ENCODE results near the gene PMP22. TPM values are rescaled to one million over a fixed set of nuclear protein-coding genes. Genes with fewer than 3 reads are reported as not detected.

PMP22 gene
- total RNA-seq, 2 experiments from 2014 or later: not detected

GRCh38 chr17:15236281-15237105 is 28.6 kb downstream of the PMP22 start:
- CTCF ChIA-PET: no interaction called here
- Mint-ChIP-seq H3K27me3 (peaks cover 32% of the 10 kb centered on the region), H3K27ac (no peak overlapping the region), H3K9me3 (no peaks in the 10 kb centered on the region), H3K4me3 (no peak overlapping the region), H3K36me3 (ENCODE audit: low read depth) (no peaks in the 10 kb centered on the region), H3K4me1 (ENCODE audit: low read depth) (no peaks in the 10 kb centered on the region)
- H3K36me3 ChIP-seq (ENCODE audit: insufficient read depth, low read length): no peaks in the 10 kb centered on the region
- no peak for ATAC-seq (ENCODE audit: poor library complexity)
- TF ChIP-seq CTCF (IDR thresholded peaks at IDR 0.05): no peak
- H3K9me3 ChIP-seq (ENCODE audit: control insufficient read depth in 1 of 2, insufficient read depth in 1 of 2, low read length in 2 of 2): no peaks in the 10 kb centered on the region
- DNase-seq: peak in 2 of 14 experiments; percentile 25 to 46
- peaks cover 6% of the 10 kb centered on the region for H3K4me1 ChIP-seq (ENCODE audit: insufficient read depth, low read length)
- POLR2A ChIA-PET: no interaction called here
- intact Hi-C loops (cut with DNase I, micrococcal nuclease): no loop called here
- no peak overlapping the region for H3K27ac ChIP-seq (ENCODE audit: low read depth in 1 of 2, low read length in 2 of 2)
- no peak overlapping the region for H3K4me3 ChIP-seq (ENCODE audit: low read length)
- peaks cover 4 to 11% of the 10 kb centered on the region in 2 experiments for H3K27me3 ChIP-seq (ENCODE audit: control insufficient read depth in 1 of 2, insufficient read depth in 2 of 2, low read length in 2 of 2)

GRCh38 chr17:15233971-15234370 is 31.2 kb downstream of the PMP22 start:
- Mint-ChIP-seq H3K27ac (no peak overlapping the region), H3K27me3 (peaks cover 27% of the 10 kb centered on the region), H3K9me3 (no peaks in the 10 kb centered on the region), H3K4me3 (no peak overlapping the region), H3K36me3 (ENCODE audit: low read depth) (no peaks in the 10 kb centered on the region), H3K4me1 (ENCODE audit: low read depth) (no peaks in the 10 kb centered on the region)
- no peak for TF ChIP-seq CTCF (IDR thresholded peaks at IDR 0.05)
- Histone ChIP-seq H3K27me3 (ENCODE audit: control insufficient read depth in 1 of 2, insufficient read depth in 2 of 2, low read length in 2 of 2) (peaks cover 0 to 4% of the 10 kb centered on the region in 2 experiments), H3K27ac (ENCODE audit: low read depth in 1 of 2, low read length in 2 of 2) (no peak overlapping the region), H3K4me1 (ENCODE audit: insufficient read depth, low read length) (peaks cover 6% of the 10 kb centered on the region), H3K4me3 (ENCODE audit: low read length) (no peak overlapping the region), H3K9me3 (ENCODE audit: control insufficient read depth in 1 of 2, insufficient read depth in 1 of 2, low read length in 2 of 2) (no peaks in the 10 kb centered on the region), H3K36me3 (ENCODE audit: insufficient read depth, low read length) (no peaks in the 10 kb centered on the region)
- no peak for DNase-seq
- no peak for ATAC-seq (ENCODE audit: poor library complexity)
- ChIA-PET POLR2A (no interaction called here), CTCF (no interaction called here)
- intact Hi-C loops (cut with DNase I, micrococcal nuclease): no loop called here

GRCh38 chr17:15233022-15233805 is 31.9 kb downstream of the PMP22 start:
- ChIA-PET CTCF (no interaction called here), POLR2A (no interaction called here)
- peaks cover 0 to 4% of the 10 kb centered on the region in 2 experiments for H3K27me3 ChIP-seq (ENCODE audit: control insufficient read depth in 1 of 2, insufficient read depth in 2 of 2, low read length in 2 of 2)
- Mint-ChIP-seq H3K4me3 (no peak overlapping the region), H3K27me3 (peaks cover 21% of the 10 kb centered on the region), H3K27ac (no peak overlapping the region), H3K36me3 (ENCODE audit: low read depth) (no peaks in the 10 kb centered on the region), H3K4me1 (ENCODE audit: low read depth) (no peaks in the 10 kb centered on the region), H3K9me3 (no peaks in the 10 kb centered on the region)
- no peak for TF ChIP-seq CTCF (IDR thresholded peaks at IDR 0.05)
- H3K27ac ChIP-seq (ENCODE audit: low read depth in 1 of 2, low read length in 2 of 2): no peak overlapping the region
- H3K9me3 ChIP-seq (ENCODE audit: control insufficient read depth in 1 of 2, insufficient read depth in 1 of 2, low read length in 2 of 2): no peaks in the 10 kb centered on the region
- H3K4me3 ChIP-seq (ENCODE audit: low read length): no peak overlapping the region
- no peaks in the 10 kb centered on the region for H3K36me3 ChIP-seq (ENCODE audit: insufficient read depth, low read length)
- intact Hi-C loops (cut with DNase I, micrococcal nuclease): no loop called here
- peaks cover 6% of the 10 kb centered on the region for H3K4me1 ChIP-seq (ENCODE audit: insufficient read depth, low read length)
- no peak for ATAC-seq (ENCODE audit: poor library complexity)
- DNase-seq: peak in 2 of 14 experiments; percentile 20 to 40

Data from CD4-positive, alpha-beta T cell (primary cell).